Measurements from ENCODE around the gene PPM1G.

DNA sequence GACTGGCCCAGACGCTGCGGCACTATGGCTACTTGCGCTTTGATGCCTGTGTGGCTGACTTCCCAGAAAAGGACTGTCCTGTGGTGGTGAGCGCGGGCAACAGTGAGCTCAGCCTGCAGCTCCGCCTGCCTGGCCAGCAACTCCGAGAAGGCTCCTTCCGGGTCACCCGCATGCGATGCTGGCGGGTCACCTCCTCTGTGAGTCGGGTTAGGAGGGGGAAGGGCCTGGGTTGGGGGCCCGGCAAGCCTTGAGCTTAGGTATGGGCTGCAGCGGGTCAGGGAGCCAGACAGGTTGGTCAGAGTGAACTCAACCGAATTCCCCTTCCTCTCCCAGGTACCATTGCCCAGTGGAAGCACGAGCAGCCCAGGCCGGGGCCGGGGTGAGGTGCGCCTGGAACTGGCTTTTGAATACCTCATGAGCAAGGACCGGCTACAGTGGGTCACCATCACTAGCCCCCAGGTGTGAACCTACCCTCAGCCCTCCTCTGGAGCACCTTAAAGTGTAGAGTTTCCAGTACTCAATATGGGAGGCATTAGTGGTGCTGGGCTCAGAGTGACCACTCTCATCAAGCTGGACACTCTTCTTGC, 33.8 kb downstream of the PPM1G start:
- TF ChIP-seq ZNF274 (IDR thresholded peaks at IDR 0.05; ENCODE audit: low read depth, low read length) (no peak), YY1 (IDR thresholded peaks at IDR 0.05; ENCODE audit: insufficient read depth, insufficient read length) (no peak), SUZ12 (IDR thresholded peaks at IDR 0.05; ENCODE audit: extremely low read depth, insufficient read depth, insufficient read length) (no peak)
